Stimulated activated CD8-positive, alpha-beta memory T cell treated with anti-CD3 and anti-CD28 coated beads, Interleukin-7, amount 100 ng/mL, for 24 hours (primary cell): ENCODE data around the gene MUS81.
A peak's percentile ranks its signal among the peaks of the same experiment; 100 is the strongest.
"Not testable (repeated sequence)": the region's sequence is repeated elsewhere in the genome, so short reads cannot be mapped to it uniquely, and the experiment has no call there.

Experiments used
- DNase-seq: peaks from one replicate; pipeline ENCODE4 v3.0.0-alpha.2; 2020; ENCODE audit warnings: low read depth

Gene MUS81

GRCh38 chr11:65847746-65848145 is 12.5 kb upstream of the MUS81 start:
- DNase-seq = no peak

- DNase-seq = not testable (repeated sequence)
Measured at GRCh38 chr11:65848693-65849092, 11.5 kb upstream of the MUS81 start.

GRCh38 chr11:65849366-65849765 is 10.9 kb upstream of the MUS81 start:
- DNase-seq = no peak

- DNase-seq = no peak
Measured at GRCh38 chr11:65849771-65850216, 10.4 kb upstream of the MUS81 start.

- no peak for DNase-seq
Measured at GRCh38 chr11:65850217-65851082, 9.8 kb upstream of the MUS81 start.

GRCh38 chr11:65851083-65851579 is 9.1 kb upstream of the MUS81 start:
- DNase-seq = no peak

GRCh38 chr11:65851811-65852507 is 8.3 kb upstream of the MUS81 start:
- DNase-seq = no peak

- no peak for DNase-seq
Measured at GRCh38 chr11:65852508-65853245, 7.6 kb upstream of the MUS81 start.

GRCh38 chr11:65853246-65853979 is 6.8 kb upstream of the MUS81 start:
- DNase-seq = no peak

GRCh38 chr11:65854161-65854592 is 6.1 kb upstream of the MUS81 start:
- DNase-seq = no peak

- no peak for DNase-seq
Measured at GRCh38 chr11:65854852-65855837, 5.1 kb upstream of the MUS81 start.

GRCh38 chr11:65855927-65856363 is 4.3 kb upstream of the MUS81 start:
- DNase-seq = no peak

GRCh38 chr11:65856689-65857499 is 3.3 kb upstream of the MUS81 start:
- peak; percentile 70 for DNase-seq

GRCh38 chr11:65857500-65857852 is 2.8 kb upstream of the MUS81 start:
- DNase-seq = no peak

- peak; percentile 87 for DNase-seq
Measured at GRCh38 chr11:65857853-65858680, 2.2 kb upstream of the MUS81 start, which contains the start of gene CFL1. Gene CFL1 (minus strand): TSS chr11:65858180. CDS start chr11:65858099, 81 bp downstream.

- DNase-seq = no peak
Measured at GRCh38 chr11:65858681-65859087, 1.5 kb upstream of the MUS81 start.

GRCh38 chr11:65859095-65859811 is 980 bp upstream of the MUS81 start:
- DNase-seq = peak; percentile 95

- DNase-seq = no peak
Measured at GRCh38 chr11:65859812-65860277, 388 bp upstream of the MUS81 start.
